ENCODE results near the gene SEMA3B.
"Not testable (repeated sequence)": the region's sequence is repeated elsewhere in the genome, so short reads cannot be mapped to it uniquely, and the experiment has no call there.

SEMA3B gene

GRCh38 chr3:50295553-50296431 lies 26.8 kb downstream of the SEMA3B start:
- no peak for DNase-seq

- no peak for DNase-seq
These were observed 27.9 kb downstream of the SEMA3B start for GRCh38 chr3:50296721-50297383.

GRCh38 chr3:50297384-50297775 lies 28.4 kb downstream of the SEMA3B start:
- DNase-seq: no peak

GRCh38 chr3:50297896-50298725 lies 29.2 kb downstream of the SEMA3B start:
- DNase-seq: no peak

- DNase-seq: peak; percentile 69
These were observed 30.1 kb downstream of the SEMA3B start, which contains the start of the genes HYAL3 and NAA80 for GRCh38 chr3:50298836-50299637. Gene HYAL3, minus strand, starts transcription at chr3:50299405. Its CDS starts 3,803 bp downstream, at chr3:50295602. Gene NAA80, minus strand, starts transcription at chr3:50299405. Its CDS starts 1,942 bp downstream, at chr3:50297463.

- no peak for DNase-seq
These were observed 30.6 kb downstream of the SEMA3B start for GRCh38 chr3:50299638-50299928.

GRCh38 chr3:50299929-50300680 lies 31.2 kb downstream of the SEMA3B start:
- no peak for DNase-seq

GRCh38 chr3:50300681-50301254 lies 31.8 kb downstream of the SEMA3B start:
- DNase-seq: no peak

- no peak for DNase-seq
These were observed 33.4 kb downstream of the SEMA3B start for GRCh38 chr3:50302095-50303012.

GRCh38 chr3:50303013-50303815 lies 34.3 kb downstream of the SEMA3B start, which contains the start of gene HYAL1:
Gene HYAL1, minus strand, starts transcription at chr3:50303574. Its CDS starts 618 bp downstream, at chr3:50302956.
- DNase-seq: no peak

- DNase-seq: no peak
These were observed 35.7 kb downstream of the SEMA3B start for GRCh38 chr3:50304601-50305000.

GRCh38 chr3:50312041-50312440 lies 43.1 kb downstream of the SEMA3B start:
- not testable (repeated sequence) for DNase-seq

GRCh38 chr3:50314342-50314741 lies 45.4 kb downstream of the SEMA3B start:
- no peak for DNase-seq

- DNase-seq: no peak
These were observed 45.9 kb downstream of the SEMA3B start for GRCh38 chr3:50314816-50315215.

- DNase-seq: no peak
These were observed 47.8 kb downstream of the SEMA3B start for GRCh38 chr3:50316657-50317242.

GRCh38 chr3:50317300-50317699 lies 48.4 kb downstream of the SEMA3B start:
- no peak for DNase-seq

- DNase-seq: no peak
These were observed 49.2 kb downstream of the SEMA3B start for GRCh38 chr3:50318163-50318562.

GRCh38 chr3:50318615-50319014 lies 49.7 kb downstream of the SEMA3B start:
- DNase-seq: no peak

Measured in NCI-H1417 treated with DMSO at 0.1 percent for 48 hours (cell line).